HG03457 (cell line): ENCODE results near the gene APOBR.
"Not testable (repeated sequence)": the region's sequence is repeated elsewhere in the genome, so short reads cannot be mapped to it uniquely, and the experiment has no call there.

Experiments
- ATAC-seq: cut with Tn5 transposase; IDR thresholded peaks from one replicate; pipeline ENCODE4 v1.9.1; 2021; ENCODE audit warnings: moderate number of reproducible peaks; ENCODE audit not compliant: unreplicated experiment

The APOBR gene

DNA sequence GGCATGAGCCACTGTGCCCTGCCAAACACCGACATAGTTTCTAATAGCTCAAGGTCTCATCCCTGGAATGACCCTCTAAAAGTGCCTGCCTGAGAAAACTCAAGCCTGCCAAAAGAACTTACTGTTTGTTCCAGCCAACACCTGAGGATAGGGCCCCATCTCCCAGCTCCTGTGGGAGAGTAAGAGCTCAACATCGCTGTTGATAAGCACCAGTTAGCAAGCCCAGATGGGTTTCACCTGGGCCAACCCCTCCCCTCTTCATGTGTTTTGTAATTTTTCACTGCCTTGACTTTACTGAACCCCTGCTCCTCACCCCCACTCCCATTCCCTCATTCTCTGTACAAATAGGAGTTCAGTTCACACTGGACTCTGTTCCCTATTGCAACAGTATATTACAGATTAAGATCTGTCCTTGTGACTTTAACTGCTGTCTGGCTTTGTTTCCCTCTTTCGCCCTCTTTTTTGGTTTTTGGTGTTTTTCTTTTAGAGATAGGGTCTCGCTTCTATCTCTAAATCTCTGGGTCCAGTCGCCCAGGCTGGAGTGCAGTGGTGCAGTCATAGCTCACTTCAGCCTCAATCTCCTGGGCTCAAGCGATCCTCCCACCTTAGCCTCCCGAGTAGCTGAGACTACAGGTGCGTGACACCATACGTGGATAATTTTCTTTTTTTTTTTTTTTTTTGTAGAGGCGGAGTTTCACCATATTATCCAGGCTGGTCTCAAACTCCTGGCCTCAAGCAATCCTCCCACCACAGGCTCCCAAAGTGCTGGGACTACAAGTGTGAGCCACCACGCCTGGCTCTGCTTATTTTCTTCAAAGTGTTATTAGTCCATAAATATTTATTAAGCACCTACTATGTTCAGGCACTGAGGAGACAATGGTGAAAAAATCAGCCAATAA lies 32.0 kb downstream of the APOBR start:
- no peak for ATAC-seq

DNA sequence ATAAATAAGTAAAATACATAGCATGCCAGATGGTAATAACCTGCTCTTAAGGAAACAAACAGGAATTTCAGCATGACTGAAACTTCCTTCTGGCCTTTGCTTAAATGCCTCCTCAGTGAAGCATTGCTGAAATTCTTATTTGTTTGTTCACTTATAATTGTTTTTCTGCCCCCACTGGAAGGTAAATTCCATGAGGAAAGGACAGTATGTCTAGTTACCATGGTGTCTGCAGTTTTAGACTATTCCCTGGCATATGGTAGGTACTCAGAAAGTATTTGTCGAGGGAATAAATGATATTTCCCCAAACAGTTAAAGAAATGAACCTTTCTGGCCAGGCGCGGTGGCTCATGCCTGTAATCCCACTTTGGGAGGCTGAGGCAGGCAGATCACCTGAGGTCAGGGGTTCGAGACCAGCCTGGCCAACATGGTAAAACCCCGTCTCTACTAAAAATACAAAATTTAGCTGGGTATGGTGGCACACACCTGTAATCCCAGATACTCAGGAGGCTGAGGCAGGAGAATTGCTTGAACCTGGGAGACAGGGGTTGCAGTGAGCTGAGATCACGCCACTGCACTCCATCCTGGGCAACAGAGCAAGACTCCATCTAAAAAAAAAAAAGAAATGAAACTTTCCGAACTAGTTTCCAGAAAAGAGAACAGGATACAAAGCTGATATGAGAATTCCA lies 32.8 kb downstream of the APOBR start:
- ATAC-seq, result not testable (repeated sequence)

GRCh38 chr16:28527985-28528384 lies 33.5 kb downstream of the APOBR start:
- ATAC-seq, result no peak

DNA sequence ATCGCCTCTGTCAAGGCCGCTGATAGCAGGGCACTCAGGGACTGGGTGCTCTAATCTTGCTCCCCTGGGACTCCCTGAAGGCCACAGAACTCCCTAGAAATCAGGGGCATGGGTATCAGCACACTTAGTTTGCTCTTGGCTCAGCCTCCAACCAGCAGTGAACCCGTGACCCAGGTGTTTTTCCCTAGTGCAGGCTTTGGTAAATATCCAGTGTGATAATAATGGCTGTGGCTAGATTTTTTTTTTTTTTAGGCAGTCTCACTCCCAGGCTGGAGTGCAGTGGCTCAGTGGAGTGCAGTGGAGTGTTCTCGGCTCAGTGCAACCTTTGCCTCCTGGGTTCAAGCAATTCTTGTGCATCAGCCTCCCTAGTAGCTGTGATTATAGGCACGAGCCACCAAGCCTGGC lies 34.0 kb downstream of the APOBR start:
- ATAC-seq, result no peak

- ATAC-seq, result no peak
These were observed 34.7 kb downstream of the APOBR start for GRCh38 chr16:28529124-28529523.

DNA sequence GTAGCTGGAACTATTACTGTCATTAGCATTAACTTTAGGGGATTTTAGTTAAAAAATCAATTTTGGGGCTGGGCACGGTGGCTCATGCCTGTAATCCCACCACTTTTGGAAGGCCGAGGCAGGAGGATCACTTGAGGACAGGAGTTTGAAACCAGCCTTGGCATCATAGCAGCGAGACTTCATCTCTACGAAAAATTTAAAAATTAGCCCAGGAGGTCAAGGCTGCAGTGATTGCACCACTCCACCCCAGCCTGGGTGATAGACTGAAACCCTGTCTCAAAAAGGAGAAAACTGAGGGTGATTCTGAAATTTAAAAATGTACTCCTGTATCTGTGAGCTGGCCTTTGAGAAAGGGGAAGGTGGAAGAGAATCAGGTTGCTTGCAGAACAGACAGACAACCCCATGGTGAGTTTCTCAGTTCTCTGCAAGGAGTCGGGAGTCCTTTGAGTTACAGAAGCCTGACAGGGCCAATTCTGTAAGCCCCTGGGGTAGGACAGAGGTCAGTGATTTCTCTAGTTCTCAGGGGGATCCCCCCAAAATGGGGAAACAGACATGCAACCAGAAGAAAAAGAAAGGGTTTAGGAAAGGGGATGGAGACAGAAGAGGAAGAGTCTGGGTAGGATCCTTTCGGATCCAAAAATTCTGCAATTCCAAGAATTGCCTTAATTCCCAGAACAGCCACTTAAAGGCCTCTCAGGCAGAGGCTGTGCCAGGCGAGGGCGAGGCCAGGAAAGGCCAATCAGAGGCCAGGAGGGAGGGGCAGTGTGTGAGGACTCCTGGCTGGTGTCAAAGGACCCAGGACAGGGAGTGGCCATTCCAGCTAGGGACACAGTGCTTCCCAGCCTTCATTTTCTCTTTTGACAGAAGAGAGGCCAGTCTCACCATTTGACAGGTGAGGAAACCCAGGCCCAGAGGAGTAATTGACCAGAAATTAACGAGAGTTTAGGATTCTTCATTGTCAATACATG lies 37.6 kb downstream of the APOBR start:
- no peak for ATAC-seq

DNA sequence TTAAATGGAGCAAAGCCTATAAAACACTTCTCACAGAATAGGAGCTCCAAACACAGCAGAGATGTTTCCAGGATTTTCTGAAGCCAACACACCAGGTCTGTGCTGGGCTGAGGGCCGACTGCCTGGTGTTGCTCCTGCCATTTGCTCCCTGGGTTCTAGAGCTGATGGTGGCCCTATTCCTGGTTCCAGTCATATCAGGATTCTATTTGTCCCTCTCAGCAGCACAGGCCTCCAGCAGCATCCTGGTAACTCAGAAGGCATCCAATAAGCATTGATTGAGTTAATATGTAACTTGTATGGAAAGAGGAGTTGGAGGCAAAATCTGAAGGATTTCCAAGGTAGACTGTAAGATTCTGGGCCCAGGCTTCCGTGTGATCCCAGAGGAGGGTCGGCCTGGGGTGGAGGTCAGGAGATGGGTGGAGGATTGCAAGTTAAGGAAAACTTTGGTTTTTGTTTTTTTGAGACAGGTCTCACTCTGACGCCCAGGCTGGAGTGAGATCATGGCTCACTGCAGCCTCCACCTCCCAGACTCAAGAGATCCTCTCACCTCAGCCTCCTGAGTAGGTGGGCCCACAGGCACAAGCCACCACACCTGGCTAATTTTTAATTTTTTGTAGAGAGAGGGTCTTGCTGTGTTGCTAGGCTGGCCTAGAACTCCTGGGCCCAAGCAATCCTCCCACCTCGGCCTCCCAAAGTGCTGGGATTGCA lies 38.7 kb downstream of the APOBR start:
- no peak for ATAC-seq

- no peak for ATAC-seq
These were observed 40.3 kb downstream of the APOBR start for GRCh38 chr16:28534542-28535373.

GRCh38 chr16:28537076-28537475 lies 42.6 kb downstream of the APOBR start:
- no peak for ATAC-seq

DNA sequence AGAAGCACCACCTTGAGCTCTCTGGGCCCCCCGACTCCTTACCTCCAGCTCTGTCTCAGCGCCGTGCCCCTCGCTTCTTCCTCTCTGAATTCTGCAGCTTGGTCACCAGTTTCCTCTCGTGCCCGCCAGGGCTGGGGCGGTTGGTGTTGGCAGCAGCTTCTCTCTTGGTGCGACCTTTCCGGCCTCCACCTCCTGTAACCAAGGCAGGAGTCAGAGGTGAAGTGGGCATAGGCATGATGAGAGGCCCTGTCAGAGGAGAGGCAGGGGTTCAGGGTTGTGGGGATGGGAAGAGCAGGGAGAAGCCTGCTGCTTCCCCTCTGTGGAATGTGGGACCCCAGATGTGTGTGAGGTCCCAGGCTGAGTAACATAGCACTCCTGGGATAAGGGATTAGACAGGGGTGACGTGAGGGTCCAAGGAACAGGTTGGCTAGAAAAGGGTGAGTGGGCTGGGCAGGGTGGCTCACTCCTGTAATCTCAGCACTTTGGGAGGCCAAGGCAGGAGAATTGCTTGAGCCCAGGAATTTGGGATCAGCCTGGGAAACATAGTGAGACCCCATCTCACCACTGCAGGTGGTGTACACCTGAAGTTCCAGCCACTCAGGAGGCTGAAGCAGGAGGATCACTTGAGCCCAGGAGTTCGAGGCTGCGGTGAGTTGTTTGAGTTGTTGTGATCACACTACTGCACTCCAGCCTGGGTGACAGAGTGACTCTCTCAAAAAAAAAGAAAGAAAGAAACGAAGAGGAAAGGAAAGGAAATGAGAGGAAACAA lies 43.7 kb downstream of the APOBR start:
- no peak for ATAC-seq

DNA sequence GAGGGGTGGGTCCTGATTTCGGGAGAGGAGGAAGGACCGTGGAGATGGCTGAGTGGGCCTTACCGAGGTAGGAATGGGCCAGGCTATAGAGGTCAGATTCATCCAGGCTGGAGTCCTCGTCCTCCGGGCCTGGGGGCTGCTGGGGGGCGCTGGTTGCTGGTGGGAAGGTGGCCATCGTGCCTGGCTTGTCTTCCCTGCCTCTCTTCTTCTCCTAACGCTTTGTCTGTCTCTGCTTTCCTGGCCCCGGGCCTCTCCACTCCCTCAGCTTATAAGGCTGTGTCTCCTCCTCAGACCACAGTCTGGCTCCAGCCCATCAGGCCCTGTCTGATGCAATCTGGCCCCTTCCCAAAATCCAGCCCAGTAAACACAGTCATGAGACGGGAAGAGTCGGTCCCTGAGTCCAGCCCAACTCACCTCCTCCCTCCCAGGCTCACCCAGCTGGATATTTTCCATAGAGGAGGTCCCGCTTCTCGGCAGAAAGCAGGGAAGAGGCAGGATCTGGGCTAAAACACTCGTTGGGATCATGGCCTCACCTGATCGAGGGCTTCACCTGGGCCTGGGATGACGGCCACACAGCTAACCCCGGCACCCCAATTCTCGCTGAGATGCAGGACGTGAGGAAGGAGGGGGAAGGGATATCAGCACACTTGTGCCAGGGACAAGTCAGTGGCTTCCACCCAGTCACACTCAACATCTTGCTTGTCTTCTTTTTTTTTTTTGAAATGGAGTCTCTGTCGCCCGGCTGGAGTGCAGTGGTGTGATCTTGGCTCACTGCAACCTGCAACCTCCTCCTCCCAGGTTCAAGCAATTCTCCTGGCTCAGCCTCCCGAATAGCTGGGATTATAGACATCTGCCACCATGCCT lies 44.5 kb downstream of the APOBR start, which contains the start of gene NUPR1:
Gene NUPR1, minus strand, starts transcription at position 242 of the 864 bp plus-strand sequence. Its CDS starts 67 bp downstream, at position 175.
- no peak for ATAC-seq

GRCh38 chr16:28540346-28540745 lies 45.9 kb downstream of the APOBR start:
- ATAC-seq, result no peak

DNA sequence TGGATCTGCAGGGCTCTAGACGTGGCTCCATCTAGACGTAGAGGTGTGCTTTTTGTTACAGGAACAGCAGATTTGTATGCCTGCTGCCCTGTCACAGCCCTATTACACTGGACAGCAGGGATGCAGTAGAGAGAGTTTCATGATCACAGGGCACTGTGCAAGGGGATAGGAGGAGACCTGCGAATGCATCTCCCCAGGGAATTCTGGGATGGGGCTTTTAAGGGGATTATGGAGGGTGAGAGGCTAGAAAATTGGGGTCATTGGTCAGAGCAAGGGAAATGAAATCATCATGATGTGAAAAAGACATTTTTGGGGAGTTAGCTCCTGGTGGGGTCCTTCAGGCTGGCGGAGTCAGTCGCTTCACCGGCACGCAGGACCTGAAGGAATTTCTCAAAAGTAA lies 48.2 kb downstream of the APOBR start:
- ATAC-seq, result no peak

DNA sequence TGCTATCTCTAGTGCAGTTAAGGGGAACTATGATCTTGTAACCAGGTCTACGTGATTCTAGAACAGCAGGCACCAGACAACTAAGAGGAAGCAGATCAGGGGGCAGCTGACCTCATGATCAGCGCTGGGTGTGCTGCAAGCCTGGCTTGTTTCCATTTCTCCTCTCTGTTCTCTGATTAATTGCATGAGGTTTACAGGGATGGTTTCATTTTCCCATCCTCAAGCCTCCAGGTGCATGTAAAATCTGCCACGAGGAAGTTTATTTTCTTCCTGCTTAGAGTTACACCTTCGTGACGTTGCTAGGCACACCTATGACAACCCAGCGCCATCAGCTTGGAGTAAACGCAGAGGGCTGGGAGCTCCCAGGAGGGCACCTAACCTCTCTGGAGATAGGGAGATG lies 48.6 kb downstream of the APOBR start:
- ATAC-seq, result no peak

DNA sequence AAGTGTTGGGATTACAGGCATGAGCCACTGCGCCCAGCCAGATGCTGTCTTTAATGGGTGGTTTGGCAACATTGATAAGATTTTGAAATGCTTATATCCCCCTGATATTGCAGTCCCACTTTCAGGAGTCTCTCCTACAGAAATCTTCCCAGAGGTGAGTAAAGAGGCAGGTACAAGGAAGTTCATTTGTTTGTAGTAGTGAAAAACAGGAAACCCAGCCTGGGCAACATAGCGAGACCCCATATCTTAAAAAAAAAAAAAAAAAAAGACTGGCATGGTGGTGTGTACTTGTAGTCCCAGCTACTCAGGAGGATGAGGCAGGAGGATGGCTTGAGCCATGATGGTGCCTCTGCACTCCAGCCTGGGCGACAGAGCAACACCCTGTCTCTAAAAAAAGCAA lies 50.6 kb downstream of the APOBR start:
- ATAC-seq, result no peak

GRCh38 chr16:28545964-28546363 lies 51.5 kb downstream of the APOBR start:
- ATAC-seq, result not testable (repeated sequence)

- ATAC-seq, result no peak
These were observed 52.2 kb downstream of the APOBR start for GRCh38 chr16:28546626-28547025.

GRCh38 chr16:28548306-28548802 lies 53.9 kb downstream of the APOBR start:
- no peak for ATAC-seq
